PFSK-1 (cell line): ENCODE measurements around the gene C1QTNF1.

ENCODE experiments used
- FOXP2 ChIP-seq: optimal IDR thresholded peaks from 2 replicates; pipeline ENCODE3; 2011; ENCODE audit warnings: borderline replicate concordance, control low read depth, inconsistent platforms; ENCODE audit not compliant: insufficient read depth; ENCODE audit errors: extremely low read length, extremely low read depth
- POLR2AphosphoS5 ChIP-seq: IDR thresholded peaks from 2 replicates; pipeline ENCODE4 v1.6.1; 2012; ENCODE audit warnings: low read depth, mild to moderate bottlenecking, control low read depth, low read length, moderate library complexity
- REST ChIP-seq, 2 experiments: IDR thresholded peaks; 2 replicates each; pipeline versions ENCODE4 v1.6.1 to v1.8.0; 2011 to 2012; ENCODE audit warnings: low read depth in 2 of 2, low read length in 2 of 2, control low read depth in 1 of 2, inconsistent platforms in 1 of 2, mild to moderate bottlenecking in 1 of 2, moderate library complexity in 1 of 2; ENCODE audit not compliant: insufficient read depth in 1 of 2
- SIN3A ChIP-seq: IDR thresholded peaks from 2 replicates; pipeline ENCODE4 v1.6.1; 2012; ENCODE audit warnings: mild to moderate bottlenecking, low read length, moderate library complexity, borderline replicate concordance; ENCODE audit not compliant: insufficient read depth
- TAF1 ChIP-seq: IDR thresholded peaks from 2 replicates; pipeline ENCODE4 v1.6.1; 2012; ENCODE audit warnings: low read length, control low read depth, borderline replicate concordance; ENCODE audit not compliant: insufficient read depth

Gene C1QTNF1

GRCh38 chr17:79051306-79051705 is 27.3 kb downstream of the C1QTNF1 start:
- TF ChIP-seq FOXP2 (no peak), SIN3A (no peak), TAF1 (no peak), REST (IDR thresholded peaks at IDR 0.05; ENCODE audit: insufficient read depth in 1 of 2, low read depth in 2 of 2, low read length in 2 of 2) (no peak), POLR2AphosphoS5 (no peak)

- no peak for TF ChIP-seq FOXP2
- no peak for TF ChIP-seq REST (IDR thresholded peaks at IDR 0.05; ENCODE audit: insufficient read depth in 1 of 2, low read depth in 2 of 2, low read length in 2 of 2)
- no peak for TF ChIP-seq SIN3A
- no peak for TF ChIP-seq TAF1
- TF ChIP-seq POLR2AphosphoS5, result no peak
These were observed 28.2 kb downstream of the C1QTNF1 start for GRCh38 chr17:79052131-79052530.

- TF ChIP-seq POLR2AphosphoS5 (no peak), TAF1 (no peak), SIN3A (no peak), REST (IDR thresholded peaks at IDR 0.05; ENCODE audit: insufficient read depth in 1 of 2, low read depth in 2 of 2, low read length in 2 of 2) (no peak), FOXP2 (no peak)
These were observed 29.4 kb downstream of the C1QTNF1 start for GRCh38 chr17:79053251-79053925.

- no peak for TF ChIP-seq TAF1
- TF ChIP-seq REST (IDR thresholded peaks at IDR 0.05; ENCODE audit: insufficient read depth in 1 of 2, low read depth in 2 of 2, low read length in 2 of 2), result no peak
- no peak for TF ChIP-seq SIN3A
- no peak for TF ChIP-seq POLR2AphosphoS5
- TF ChIP-seq FOXP2, result no peak
These were observed 30.4 kb downstream of the C1QTNF1 start for GRCh38 chr17:79054200-79054960.
